ENCODE data around the gene ZNF581.

Gene ZNF581, protein sequence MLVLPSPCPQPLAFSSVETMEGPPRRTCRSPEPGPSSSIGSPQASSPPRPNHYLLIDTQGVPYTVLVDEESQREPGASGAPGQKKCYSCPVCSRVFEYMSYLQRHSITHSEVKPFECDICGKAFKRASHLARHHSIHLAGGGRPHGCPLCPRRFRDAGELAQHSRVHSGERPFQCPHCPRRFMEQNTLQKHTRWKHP
- 0.84 to 9.0 (median 4.0) reads per million in 17 experiments for total RNA-seq

- peak; percentile 74 to 87 (median 82) for DNase-seq
These were observed at the start of gene ZNF581 for GRCh38 chr19:55643003-55643886. ZNF581 (plus strand) TSS chr19:55643649; CDS start chr19:55644572, 923 bp downstream.

GRCh38 chr19:55594996-55595545, 48.4 kb upstream of the ZNF581 start:
- DNase-seq: no peak

DNA sequence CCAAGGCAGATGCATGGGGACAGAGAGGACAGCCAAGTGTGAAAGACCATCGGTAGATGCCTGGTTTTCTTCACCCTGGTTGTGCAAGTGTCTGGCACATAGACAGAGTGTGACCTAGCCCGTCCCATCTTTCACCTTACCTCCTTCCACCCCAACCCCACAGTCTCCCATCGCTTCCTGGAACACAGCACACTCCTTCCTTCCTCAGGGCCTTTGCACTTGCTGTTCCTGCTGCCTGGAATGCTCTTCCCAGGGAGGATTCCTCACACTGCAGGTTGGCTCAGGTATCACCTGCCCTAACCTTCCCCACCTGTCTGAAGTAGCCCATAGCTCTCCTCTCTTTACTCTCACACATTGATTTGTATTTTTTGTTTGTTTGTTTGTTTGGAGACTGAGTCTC, 47.1 kb upstream of the ZNF581 start:
- no peak for DNase-seq

- no peak for DNase-seq
These were observed 45.9 kb upstream of the ZNF581 start for GRCh38 chr19:55597501-55597921.

GRCh38 chr19:55598034-55598433, 45.4 kb upstream of the ZNF581 start:
- no peak for DNase-seq

DNA sequence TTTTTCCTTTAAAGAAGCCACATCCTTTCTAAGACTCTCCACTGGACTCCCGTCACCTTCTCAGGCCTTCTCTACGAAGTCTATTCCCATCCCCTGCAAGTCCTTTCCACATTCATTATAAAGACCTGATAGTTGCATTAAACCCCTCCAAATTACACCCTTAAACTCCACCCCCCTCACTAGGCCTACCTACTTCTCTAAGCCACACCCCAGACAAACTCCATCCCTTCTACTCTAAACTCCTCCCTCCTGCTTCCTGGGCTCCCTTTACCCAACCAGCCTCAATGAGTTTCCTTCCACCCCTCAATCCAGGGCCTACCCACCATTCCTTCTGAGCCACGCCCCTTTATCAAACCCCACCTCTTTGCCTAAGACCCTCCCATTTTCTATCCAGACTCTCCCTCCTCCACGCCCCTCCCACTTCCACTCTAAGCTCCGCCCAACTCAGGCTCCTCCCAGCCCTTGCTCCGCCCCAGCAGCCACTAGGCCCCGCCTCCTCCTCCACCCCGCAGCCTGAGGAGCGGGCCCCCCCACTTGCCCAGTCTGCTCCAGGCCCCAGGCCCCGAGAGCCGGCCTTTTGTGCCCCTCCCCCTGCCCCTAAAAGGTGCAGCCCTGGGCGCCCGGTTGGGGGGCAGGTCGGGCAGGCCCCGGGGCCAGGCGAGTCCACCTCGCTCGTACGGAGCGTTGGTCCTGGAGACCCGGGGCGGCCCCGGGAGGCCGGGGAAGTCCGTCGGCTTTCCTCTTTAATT, 44.6 kb upstream of the ZNF581 start:
- DNase-seq: peak; percentile 97 to 98 (median 97)

DNA sequence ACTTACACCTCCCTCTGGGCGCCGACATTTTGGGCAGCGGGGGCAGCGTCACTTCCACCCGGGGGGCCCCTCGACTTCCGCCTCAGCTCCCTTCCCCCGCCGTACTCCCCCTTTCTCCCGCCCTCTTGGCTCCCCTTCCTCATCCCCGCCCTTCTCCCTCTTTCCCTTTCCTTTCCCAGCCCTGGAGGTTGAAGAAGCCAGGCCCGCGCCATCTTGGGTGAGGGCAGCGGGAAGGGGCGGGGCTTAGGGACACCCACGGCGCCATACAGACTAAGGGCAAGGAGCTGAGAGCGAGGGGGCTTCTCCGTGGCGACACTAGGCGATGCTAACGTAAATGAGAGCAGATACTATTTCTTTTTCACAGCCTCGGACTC, 44.0 kb upstream of the ZNF581 start, which contains the start of gene FIZ1:
TSS of gene FIZ1 (minus strand) at position 50 of the 374 bp plus-strand sequence. CDS start 1,652 bp downstream, outside the sequence.
- DNase-seq: peak; percentile 98 to 99 (median 98)

DNA sequence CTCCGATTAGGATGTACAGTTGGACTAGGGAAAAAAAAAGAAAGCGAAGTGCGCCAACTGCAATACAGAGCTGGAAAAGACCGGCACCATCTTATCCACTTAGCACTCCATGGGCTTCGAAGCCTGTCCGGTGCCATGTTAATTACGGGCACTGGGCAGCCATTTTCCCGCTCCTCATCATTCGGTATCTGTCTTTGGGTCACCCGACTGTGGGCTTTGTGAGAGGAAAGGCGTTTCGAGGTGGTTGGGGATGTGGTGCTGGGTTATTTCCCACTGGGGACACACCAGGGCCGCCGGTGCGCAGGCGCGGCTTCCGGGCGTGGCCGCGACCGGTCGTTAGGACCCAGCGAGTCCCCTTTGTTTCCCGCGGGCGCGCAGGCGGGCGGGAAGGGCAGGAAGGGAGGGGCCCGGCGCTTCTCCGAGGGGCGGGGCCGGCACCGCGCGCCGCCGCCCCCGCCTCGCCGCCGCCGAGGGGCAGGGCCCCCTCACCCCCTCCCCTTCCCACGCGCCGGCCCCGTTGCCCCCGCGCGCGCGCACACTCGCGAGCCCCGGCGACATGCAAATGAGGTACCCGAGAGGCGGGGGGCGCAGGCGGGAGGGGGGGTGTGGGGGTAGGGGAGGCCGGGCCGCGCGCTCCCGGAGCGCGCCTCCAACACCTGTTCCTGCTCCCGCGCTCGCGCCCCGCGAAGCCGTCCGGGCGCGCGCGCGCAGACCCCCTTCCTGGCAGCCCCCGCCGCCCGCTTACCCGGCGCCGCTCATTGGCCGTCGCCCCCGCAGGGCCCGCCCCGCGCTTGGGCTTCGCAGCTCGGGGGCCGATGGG, 43.4 kb upstream of the ZNF581 start, which contains the start of gene ZNF524:
TSS of gene ZNF524 (plus strand) at position 447 of the 820 bp plus-strand sequence. CDS start 1,825 bp downstream, outside the sequence.
- peak; percentile 81 to 96 (median 90) for DNase-seq

DNA sequence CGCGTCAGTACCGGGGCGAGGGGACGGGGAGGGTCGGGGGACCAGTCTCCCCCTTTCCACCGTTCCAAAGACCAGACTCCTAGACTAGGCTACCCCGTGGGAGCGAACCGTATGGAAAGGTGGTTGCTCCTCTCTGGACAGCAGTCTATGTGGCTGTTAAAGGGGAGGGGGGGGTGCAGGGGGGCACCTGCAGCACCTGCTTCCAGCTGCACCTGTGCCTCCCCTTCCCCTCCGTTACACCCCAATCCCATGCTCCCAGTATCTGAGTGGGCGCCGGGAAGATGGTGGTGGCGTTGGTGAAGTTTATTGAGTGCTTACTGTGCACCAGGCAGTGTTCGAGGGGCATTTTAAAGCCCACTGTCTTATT, 42.8 kb upstream of the ZNF581 start:
- no peak for DNase-seq

DNA sequence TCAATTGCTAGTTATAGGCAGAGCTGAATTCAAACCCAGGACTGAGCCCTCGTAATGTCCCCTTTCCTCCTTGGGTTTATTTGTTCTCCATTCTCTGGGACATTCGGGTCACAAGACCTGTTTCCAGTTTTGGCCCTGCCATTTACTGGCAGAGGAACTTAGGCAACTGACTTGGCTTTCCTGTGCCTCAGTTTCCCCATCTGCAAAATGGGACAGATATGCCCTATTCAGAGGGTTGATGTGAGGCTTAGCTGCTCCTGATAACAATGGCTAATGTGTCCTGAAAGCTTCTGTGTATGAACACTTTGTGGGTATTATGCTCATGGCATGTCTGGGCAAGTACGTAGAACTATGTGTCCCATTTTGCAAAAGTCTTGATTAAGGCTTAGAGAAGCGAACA, 42.4 kb upstream of the ZNF581 start:
- peak; percentile 16 to 58 (median 50) for DNase-seq

DNA sequence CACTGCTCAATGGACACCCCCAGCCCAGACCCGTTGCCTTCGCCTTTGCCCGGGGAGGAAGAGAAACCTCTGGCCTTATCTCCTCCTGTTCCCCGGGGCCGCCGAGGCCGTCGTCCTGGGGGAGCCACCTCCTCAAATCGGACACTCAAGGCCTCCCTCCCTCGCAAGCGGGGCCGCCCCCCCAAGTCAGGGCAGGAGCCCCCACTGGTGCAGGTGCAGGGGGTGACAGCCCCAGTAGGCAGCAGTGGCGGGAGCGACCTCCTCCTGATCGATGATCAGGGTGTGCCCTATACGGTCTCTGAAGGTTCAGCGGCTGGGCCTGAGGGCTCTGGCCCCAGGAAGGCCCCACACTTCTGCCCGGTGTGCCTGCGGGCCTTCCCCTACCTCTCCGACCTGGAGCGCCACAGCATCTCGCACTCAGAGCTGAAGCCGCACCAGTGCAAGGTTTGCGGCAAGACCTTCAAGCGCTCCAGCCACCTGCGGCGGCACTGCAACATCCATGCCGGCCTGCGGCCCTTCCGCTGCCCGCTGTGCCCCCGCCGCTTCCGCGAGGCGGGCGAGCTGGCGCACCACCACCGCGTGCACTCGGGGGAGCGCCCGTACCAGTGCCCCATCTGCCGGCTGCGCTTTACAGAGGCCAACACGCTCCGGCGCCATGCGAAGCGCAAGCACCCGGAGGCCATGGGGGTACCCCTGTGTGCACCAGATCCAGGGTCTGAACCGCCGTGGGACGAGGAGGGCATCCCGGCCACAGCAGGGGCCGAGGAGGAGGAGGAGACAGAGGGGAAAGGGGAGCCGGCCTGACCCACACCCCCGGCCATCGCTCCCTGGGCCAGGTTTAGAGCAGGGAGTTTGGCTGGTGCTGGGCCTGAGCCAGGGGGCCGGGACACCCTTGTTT, 41.1 kb upstream of the ZNF581 start:
- DNase-seq: no peak

- DNase-seq: no peak
These were observed 40.3 kb upstream of the ZNF581 start for GRCh38 chr19:55603115-55603514.

DNA sequence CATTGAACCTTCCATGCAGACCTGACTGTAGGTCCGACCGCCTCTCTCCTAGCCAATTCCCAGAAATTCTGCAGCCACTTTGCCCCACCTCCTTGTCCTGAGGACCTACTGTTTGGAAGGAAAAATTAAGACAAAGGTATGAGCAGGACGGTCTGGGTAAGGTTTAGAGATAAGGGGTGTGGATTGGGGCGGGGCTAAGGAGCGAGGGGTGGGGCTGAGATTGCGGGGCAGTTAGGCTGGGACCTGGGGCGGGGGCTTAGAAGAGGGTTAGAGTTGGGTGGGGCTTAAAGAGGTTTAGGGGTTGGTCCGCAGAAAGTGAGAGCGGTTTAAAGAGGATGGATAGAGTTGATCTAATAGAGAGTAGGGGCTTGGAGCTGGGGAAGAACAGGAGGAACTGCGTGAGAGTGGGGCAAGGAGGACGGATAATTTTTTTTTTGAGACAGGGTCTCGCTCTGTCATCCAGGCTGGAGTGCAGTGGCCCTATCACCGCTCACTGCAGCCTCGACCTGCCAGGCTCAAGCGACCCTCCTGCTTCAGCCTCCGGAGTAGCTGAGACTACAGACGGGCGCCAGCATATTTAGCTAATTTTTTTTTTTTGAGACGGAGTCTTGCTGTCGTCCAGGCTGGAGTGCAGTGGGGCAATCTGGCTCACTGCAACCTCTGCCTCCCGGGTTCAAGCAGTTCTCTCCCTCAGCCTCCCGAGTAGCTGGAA, 39.7 kb upstream of the ZNF581 start:
- no peak for DNase-seq

DNA sequence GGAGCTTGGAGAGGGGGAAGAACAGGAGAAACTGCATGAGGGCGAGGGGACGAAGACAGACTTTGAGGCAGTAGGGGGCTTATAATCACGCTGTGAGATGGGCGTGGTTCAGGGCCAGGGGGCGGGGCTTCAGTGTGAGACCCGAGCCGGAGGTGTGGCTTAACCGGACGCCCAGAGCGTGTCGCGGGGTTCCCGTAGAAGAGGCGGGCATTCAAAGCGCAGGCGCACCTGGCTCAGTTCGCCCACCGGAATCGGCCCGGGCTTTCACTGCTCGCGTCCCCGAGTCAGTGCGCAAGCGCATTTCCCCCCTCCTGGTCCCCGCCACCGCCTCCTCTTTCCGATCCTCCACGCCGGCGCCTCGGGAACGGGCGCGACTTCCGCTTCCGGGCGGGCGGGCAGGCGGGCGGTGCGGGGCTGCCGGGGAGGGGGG, 38.2 kb upstream of the ZNF581 start:
- peak; percentile 98 to 99 (median 99) for DNase-seq

DNA sequence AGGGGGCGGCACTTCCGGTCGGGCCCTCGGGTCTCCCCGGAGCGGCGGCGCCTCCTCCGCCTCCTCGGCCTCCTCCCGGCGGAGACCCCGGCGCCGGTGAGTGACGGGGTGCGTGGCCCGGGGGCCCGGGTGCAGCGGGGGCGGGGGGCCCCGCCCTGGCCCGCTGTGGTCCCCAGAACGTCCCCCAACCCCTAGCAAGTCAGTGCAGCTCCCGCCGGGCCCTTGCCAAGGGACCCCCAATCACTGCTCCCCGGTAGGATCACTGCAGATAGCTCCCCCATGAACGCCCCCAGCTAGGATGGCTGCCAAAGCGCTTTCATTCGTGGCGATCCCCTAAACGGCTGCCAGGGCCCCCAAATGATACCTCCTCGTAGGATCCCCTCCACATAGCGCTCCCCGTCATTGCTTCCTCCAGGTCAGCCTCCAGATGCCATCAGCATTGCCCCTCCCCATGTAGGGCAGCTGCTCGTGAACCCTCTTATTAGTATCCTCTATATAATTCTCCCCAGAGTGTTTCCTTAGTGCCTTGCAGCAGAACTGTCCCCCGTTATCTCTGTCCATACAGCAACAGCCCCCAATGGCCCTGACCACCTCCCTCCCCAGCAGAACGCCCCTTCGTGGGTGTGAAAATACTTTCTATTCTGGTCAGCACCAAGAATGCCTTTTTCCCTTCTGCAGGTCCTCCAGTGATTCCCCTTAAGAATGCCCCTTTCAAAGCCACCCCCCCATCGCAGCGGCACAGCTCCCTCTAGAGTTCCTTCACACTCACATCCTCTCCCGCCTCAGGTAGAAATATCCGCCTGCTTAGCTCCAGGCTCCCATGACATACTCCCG, 37.6 kb upstream of the ZNF581 start, which contains the start of gene ZNF865:
TSS of gene ZNF865 (plus strand) at position 11 of the 834 bp plus-strand sequence. CDS start 7,972 bp downstream, outside the sequence.
- peak; percentile 67 to 82 (median 75) for DNase-seq

- no peak for DNase-seq
These were observed 37.0 kb upstream of the ZNF581 start for GRCh38 chr19:55606471-55606787.

DNA sequence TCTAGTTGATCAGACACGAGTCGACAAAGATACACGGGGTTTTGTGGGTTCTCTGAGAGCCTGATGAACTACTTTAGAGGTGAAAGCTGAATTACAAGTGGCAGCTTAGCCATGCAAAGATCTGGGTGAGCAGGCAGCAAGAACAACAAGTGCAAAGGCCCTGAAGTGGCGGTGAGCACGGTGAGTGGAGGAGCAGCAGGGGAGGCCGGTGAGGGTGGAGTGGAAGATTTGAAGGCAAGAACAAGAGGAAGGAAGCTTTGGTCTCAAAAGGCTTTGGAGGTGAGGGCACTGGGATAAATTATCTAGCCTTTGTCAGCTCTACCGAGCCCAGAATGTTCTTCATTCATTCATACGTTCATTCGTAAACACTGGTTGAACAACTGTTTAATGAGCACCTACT, 36.6 kb upstream of the ZNF581 start:
- no peak for DNase-seq

- DNase-seq: no peak
These were observed 34.1 kb upstream of the ZNF581 start for GRCh38 chr19:55609326-55609725.

Data from suppressor macrophage (primary cell).